H1 (cell line): Measurements from ENCODE around the gene TSPOAP1. TPM values are rescaled to one million over a fixed set of nuclear protein-coding genes. Genes with fewer than 3 reads are reported as not detected.

Experiments used
- EP300 ChIP-seq, 2 experiments: IDR thresholded peaks; 1 replicate in 1 of 2; 2 replicates in 1 of 2; pipeline ENCODE4 v1.6.1; 2011 to 2012; ENCODE audit warnings: low read depth in 2 of 2, low read length in 2 of 2, mild to moderate bottlenecking in 2 of 2, borderline replicate concordance in 1 of 2, inconsistent platforms in 1 of 2, moderate library complexity in 1 of 2
- KDM1A ChIP-seq: fragments of 200-600, 300-600 bp; sonication (generic); IDR thresholded peaks from 2 replicates; pipeline ENCODE4 v1.7.1; 2016; ENCODE audit warnings: mild to moderate bottlenecking, low read length, borderline replicate concordance
- RNF2 ChIP-seq: fragments of 200-900, 300-1000 bp; sonication (generic); IDR thresholded peaks from 2 replicates; pipeline ENCODE4 v1.7.1; 2016; ENCODE audit warnings: borderline replicate concordance, low read depth, mild to moderate bottlenecking, antibody characterized with exemption, low read length; ENCODE audit not compliant: poor library complexity, severe bottlenecking; ENCODE audit errors: missing control alignments
- TBP ChIP-seq: IDR thresholded peaks from 2 replicates; pipeline ENCODE4 v1.6.1; 2011; ENCODE audit warnings: low read depth, low read length, improper control_type of control experiment
- polyA plus RNA-seq, 7 experiments: library from polyadenylated mRNA; depleted of rRNA in 3 of 7; stranded (reverse) in 5 of 7; unstranded in 2 of 7; fragments of >200 nt in 5 of 7; fragments of 200-250 nt in 2 of 7; gene quantifications; 1 replicate in 5 of 7; 2 replicates in 1 of 7; 4 replicates in 1 of 7; pipeline versions ENCODE4 v1.2.1 to v1.2.3, GENCODE V29; 2011 to 2013; ENCODE audit warnings: missing spikeins in 2 of 7, mixed read lengths in 2 of 7
- total RNA-seq: library from RNA; stranded (reverse); fragmentation: NEBNext Ultra II Directional; extraction: Animal tissue kit (Norgen Biotek cat#: 25700); gene quantifications from 2 replicates; pipeline ENCODE4 v1.2.1, GENCODE V29; 2021
- TF ChIP-seq, protein P1 (sequence below): IDR thresholded peaks from 2 replicates; pipeline ENCODE4 v1.6.1; 2012; ENCODE audit warnings: inconsistent platforms

Gene TSPOAP1
- total and polyA plus RNA-seq, 2 of the 8 experiments (the other 6 are each of a cell fraction or from before 2014, with no cell fraction given) = 7.6 to 9.2 TPM

DNA sequence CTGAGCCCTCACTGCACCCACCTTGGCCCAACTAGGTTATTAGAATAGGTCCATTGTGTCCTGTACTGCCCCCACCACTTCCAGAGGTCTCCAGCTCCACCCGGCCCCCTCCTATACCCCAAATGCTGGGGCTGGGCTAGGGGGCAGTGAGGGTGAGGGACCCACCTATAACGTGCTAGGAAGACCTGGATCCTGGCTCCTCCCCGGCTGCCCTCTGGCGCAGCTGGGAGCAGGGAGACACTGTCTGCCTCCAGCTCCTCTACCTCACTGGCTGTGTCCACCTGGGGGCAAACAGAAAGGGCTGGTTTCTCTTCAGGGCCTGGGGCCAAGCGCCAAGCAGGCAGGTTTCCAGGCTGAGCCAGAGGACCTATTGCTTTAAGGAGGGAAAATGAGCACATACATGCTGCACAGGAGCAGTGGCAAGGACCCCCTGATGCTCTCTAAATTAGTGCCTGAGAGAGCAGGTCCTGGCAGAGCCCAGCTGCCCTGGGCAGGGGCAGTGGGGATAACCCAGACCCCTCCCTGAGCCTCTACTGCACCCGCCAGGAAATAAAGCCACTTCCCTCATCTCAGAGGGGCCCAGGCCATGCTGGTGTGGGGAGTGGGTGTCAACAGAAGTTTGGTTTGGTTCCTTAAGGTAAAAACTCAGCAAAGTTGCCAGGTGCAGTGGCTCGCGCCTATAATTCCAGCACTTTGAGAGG, 12.2 kb downstream of the TSPOAP1 start (continued):
- TF ChIP-seq RNF2 (no peak), EP300 (IDR thresholded peaks at IDR 0.05; ENCODE audit: borderline replicate concordance in 1 of 2, low read depth in 2 of 2, low read length in 2 of 2) (no peak), TBP (no peak), KDM1A (no peak)
- TF ChIP-seq, protein P1, sequence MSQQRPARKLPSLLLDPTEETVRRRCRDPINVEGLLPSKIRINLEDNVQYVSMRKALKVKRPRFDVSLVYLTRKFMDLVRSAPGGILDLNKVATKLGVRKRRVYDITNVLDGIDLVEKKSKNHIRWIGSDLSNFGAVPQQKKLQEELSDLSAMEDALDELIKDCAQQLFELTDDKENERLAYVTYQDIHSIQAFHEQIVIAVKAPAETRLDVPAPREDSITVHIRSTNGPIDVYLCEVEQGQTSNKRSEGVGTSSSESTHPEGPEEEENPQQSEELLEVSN = no peak
